HepG2 (cell line): ENCODE results near the gene RAD51. TPM values are rescaled to one million over a fixed set of nuclear protein-coding genes. Genes with fewer than 3 reads are reported as not detected.

Experiments used
- CEBPG ChIP-seq: IDR thresholded peaks from 2 replicates; pipeline ENCODE4 v1.6.1; 2016
- CHD4 ChIP-seq: fragments of 200-600 bp; sonication (generic); IDR thresholded peaks from 2 replicates; pipeline ENCODE4 v1.7.0; 2017; ENCODE audit warnings: mild to moderate bottlenecking, low read length, borderline replicate concordance
- CREB3 ChIP-seq: sonication (generic); formaldehyde crosslinking; IDR thresholded peaks from 2 replicates; pipeline ENCODE4 v1.5.0; 2020; ENCODE audit warnings: missing genetic modification reagents
- FOXC1 ChIP-seq: sonication (generic); formaldehyde crosslinking; IDR thresholded peaks from 2 replicates; pipeline ENCODE4 v1.8.0; 2022; ENCODE audit warnings: mild to moderate bottlenecking, missing genetic modification reagents, borderline replicate concordance
- FOXP1 ChIP-seq, 2 experiments: fragments of 450-650 bp in 1 of 2; IDR thresholded peaks; 2 replicates each; pipeline ENCODE4 v1.6.1; 2017 to 2018; ENCODE audit warnings: antibody characterized with exemption in 1 of 2
- HDAC1 ChIP-seq: sonication (generic); formaldehyde crosslinking; IDR thresholded peaks from 2 replicates; pipeline ENCODE4 v1.5.1; 2020; ENCODE audit warnings: mild to moderate bottlenecking, missing genetic modification reagents
- MATR3 ChIP-seq: sonication (generic); formaldehyde crosslinking; IDR thresholded peaks from 2 replicates; pipeline ENCODE4 v1.4.0; 2020; ENCODE audit warnings: missing genetic modification reagents
- NR2F1 ChIP-seq, 2 experiments: fragments of 450-650 bp in 1 of 2; formaldehyde crosslinking in 1 of 2; IDR thresholded peaks; 2 replicates each; pipeline versions ENCODE4 v1.5.0 to v1.6.1; 2016 to 2020; ENCODE audit warnings: mild to moderate bottlenecking in 1 of 2, missing compliant biosample characterization in 1 of 2, missing genetic modification reagents in 1 of 2, moderate library complexity in 1 of 2
- REXO4 ChIP-seq: sonication (generic); formaldehyde crosslinking; IDR thresholded peaks from 2 replicates; pipeline ENCODE4 v1.8.0; 2022; ENCODE audit warnings: missing genetic modification reagents, mild to moderate bottlenecking, borderline replicate concordance
- RFXANK ChIP-seq: IDR thresholded peaks from 2 replicates; pipeline ENCODE4 v1.6.1; 2016
- SPEN ChIP-seq: sonication (generic); formaldehyde crosslinking; IDR thresholded peaks from 2 replicates; pipeline ENCODE4 v1.5.1; 2020; ENCODE audit warnings: low read depth, mild to moderate bottlenecking, missing genetic modification reagents
- TFDP2 ChIP-seq: sonication (generic); formaldehyde crosslinking; IDR thresholded peaks from 2 replicates; pipeline ENCODE4 v1.4.0; 2020; ENCODE audit warnings: missing genetic modification reagents
- ZBTB8A ChIP-seq: sonication (generic); formaldehyde crosslinking; IDR thresholded peaks from 2 replicates; pipeline ENCODE4 v1.4.0; 2020; ENCODE audit warnings: mild to moderate bottlenecking, low read depth, missing genetic modification reagents, borderline replicate concordance
- ZFP36L1 ChIP-seq: sonication (generic); formaldehyde crosslinking; IDR thresholded peaks from 2 replicates; pipeline ENCODE4 v1.8.0; 2022; ENCODE audit warnings: mild to moderate bottlenecking, missing genetic modification reagents, moderate library complexity
- ZNF20 ChIP-seq: sonication (generic); formaldehyde crosslinking; IDR thresholded peaks from 2 replicates; pipeline ENCODE4 v1.4.0; 2020; ENCODE audit warnings: mild to moderate bottlenecking, moderate library complexity, missing genetic modification reagents
- ZNF337 ChIP-seq: sonication (generic); formaldehyde crosslinking; IDR thresholded peaks from 2 replicates; pipeline ENCODE4 v1.5.1; 2020; ENCODE audit warnings: missing genetic modification reagents, low read depth, mild to moderate bottlenecking, borderline replicate concordance
- ZNF33B ChIP-seq: sonication (generic); formaldehyde crosslinking; IDR thresholded peaks from 2 replicates; pipeline ENCODE4 v1.5.1; 2020; ENCODE audit warnings: mild to moderate bottlenecking, missing genetic modification reagents
- ZNF552 ChIP-seq: sonication (generic); formaldehyde crosslinking; IDR thresholded peaks from 2 replicates; pipeline ENCODE4 v1.9.0; 2022; ENCODE audit warnings: missing genetic modification reagents, mild to moderate bottlenecking, borderline replicate concordance
- ZNF598 ChIP-seq: sonication (generic); formaldehyde crosslinking; IDR thresholded peaks from 2 replicates; pipeline ENCODE4 v1.5.1; 2020; ENCODE audit warnings: mild to moderate bottlenecking, missing genetic modification reagents, borderline replicate concordance
- ZNF780A ChIP-seq: sonication (generic); formaldehyde crosslinking; IDR thresholded peaks from 2 replicates; pipeline ENCODE4 v1.8.0; 2022; ENCODE audit warnings: mild to moderate bottlenecking, missing genetic modification reagents, moderate library complexity
- ZNF879 ChIP-seq: sonication (generic); formaldehyde crosslinking; IDR thresholded peaks from 2 replicates; pipeline ENCODE4 v1.8.1; 2023; ENCODE audit warnings: missing genetic modification reagents
- polyA plus RNA-seq, 8 experiments: library from polyadenylated mRNA; depleted of rRNA in 3 of 8; stranded (reverse) in 7 of 8; unstranded in 1 of 8; fragments of >200 nt; fragmentation: Illumina TruSeq in 4 of 8; extraction: Trizol in 4 of 8; gene quantifications; 2 replicates each; pipeline versions ENCODE4 v1.2.1 to v1.2.3, GENCODE V29; 2011 to 2016; ENCODE audit warnings: low read depth in 4 of 8, missing spikeins in 1 of 8, mixed read lengths in 1 of 8; ENCODE audit not compliant: insufficient read depth in 1 of 8
- total RNA-seq, 5 experiments: library from RNA; depleted of rRNA; stranded (reverse); fragments of >200 nt; fragmentation: Illumina TruSeq; extraction: Trizol; gene quantifications; 2 replicates each; pipeline ENCODE4 v1.2.3, GENCODE V29; 2016; ENCODE audit warnings: low read depth in 1 of 5
- TF ChIP-seq, protein P1 (sequence below): sonication (generic); formaldehyde crosslinking; conservative IDR thresholded peaks from 2 replicates; pipeline ENCODE4 v1.4.0; 2020; ENCODE audit warnings: missing genetic modification reagents
- TF ChIP-seq, protein P2 (sequence below): IDR thresholded peaks from 2 replicates; pipeline ENCODE4 v1.6.1; 2016; ENCODE audit warnings: low read depth, borderline replicate concordance
- TF ChIP-seq, protein P3 (sequence below): IDR thresholded peaks from 2 replicates; pipeline ENCODE4 v1.6.1; 2018; ENCODE audit warnings: missing genetic modification reagents, mild to moderate bottlenecking, missing compliant biosample characterization

Gene RAD51
- total and polyA plus RNA-seq, 2 of the 13 experiments (the other 11 are each of a cell fraction or from before 2014, with no cell fraction given) = 8.5 to 12.8 TPM

DNA sequence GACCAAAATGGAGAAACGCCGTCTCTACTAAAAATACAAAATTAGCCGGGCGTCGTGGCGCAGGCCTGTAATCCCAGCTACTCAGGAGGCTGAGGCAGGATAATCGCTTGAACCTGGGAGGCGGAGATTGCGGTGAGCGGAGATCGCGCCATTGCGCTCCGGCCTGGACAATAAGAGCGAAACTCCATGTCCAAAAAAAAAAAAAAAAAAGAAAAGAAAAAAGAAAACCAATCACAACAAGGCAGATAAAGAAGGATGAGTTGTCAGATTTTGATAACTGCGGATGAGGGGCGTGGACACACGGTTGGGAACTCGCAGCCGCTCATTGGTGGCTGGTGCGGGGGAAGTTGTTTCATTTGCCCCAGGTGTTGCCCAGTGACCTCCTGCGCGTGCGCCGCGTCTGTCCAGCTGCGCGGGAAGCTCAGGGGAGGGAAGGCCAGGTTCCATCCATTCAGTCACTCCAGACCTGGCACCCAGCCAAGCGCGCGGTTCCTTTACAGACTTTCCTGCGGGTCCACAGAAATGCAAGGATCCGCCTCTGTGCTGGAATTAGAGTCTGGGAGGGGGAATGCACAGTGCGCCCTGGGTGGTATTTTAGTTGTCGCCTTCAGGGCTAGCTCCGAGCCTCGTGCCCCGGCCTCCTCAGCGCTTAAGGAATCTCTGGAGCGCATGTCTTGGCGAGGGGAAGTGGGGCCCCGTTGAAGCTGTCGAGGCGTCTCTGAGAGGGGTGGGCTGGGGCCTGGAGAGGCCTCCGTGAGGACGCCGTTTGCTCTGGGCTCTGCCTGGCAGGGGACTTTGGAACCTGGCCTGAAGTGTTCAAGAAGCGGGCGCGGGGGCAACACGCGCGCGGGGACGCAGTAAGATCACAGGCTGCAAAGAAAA is 68.2 kb downstream of the RAD51 start (continued):
- TF ChIP-seq, protein P1, sequence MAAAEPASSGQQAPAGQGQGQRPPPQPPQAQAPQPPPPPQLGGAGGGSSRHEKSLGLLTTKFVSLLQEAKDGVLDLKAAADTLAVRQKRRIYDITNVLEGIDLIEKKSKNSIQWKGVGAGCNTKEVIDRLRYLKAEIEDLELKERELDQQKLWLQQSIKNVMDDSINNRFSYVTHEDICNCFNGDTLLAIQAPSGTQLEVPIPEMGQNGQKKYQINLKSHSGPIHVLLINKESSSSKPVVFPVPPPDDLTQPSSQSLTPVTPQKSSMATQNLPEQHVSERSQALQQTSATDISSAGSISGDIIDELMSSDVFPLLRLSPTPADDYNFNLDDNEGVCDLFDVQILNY (CRISPR knock-in tag) = peak; percentile 93
- TF ChIP-seq ZNF337 (CRISPR knock-in tag) (peak; percentile 69; the same call in 1 of the 2 replicates), ZNF20 (no peak), TFDP2 (CRISPR knock-in tag) (peak; percentile 98), NR2F1 (CRISPR knock-in tag; IDR thresholded peaks at IDR 0.05) (0 out of 4 replicates have a peak, but pooled peaks of 1 of the 2 experiments have one; percentile 10), FOXC1 (CRISPR knock-in tag) (0 out of 2 replicates have a peak, but pooled peaks have one; percentile 81), ZNF33B (CRISPR knock-in tag) (no peak), ZNF552 (0 out of 2 replicates have a peak, but pooled peaks have one; percentile 83), ZFP36L1 (CRISPR knock-in tag) (peak; percentile 71; the same call in 1 of the 2 replicates), CEBPG (no peak), REXO4 (CRISPR knock-in tag) (0 out of 2 replicates have a peak, but pooled peaks have one; percentile 79), MATR3 (CRISPR knock-in tag) (no peak), ZNF780A (CRISPR knock-in tag) (0 out of 2 replicates have a peak, but pooled peaks have one; percentile 6), RFXANK (CRISPR knock-in tag) (no peak), ZBTB8A (0 out of 2 replicates have a peak, but pooled peaks have one; percentile 26), SPEN (peak; percentile 86), HDAC1 (CRISPR knock-in tag) (peak; percentile 8), ZNF879 (CRISPR knock-in tag) (no peak), ZNF598 (CRISPR knock-in tag) (peak; percentile 63; the same call in 1 of the 2 replicates), CHD4 (0 out of 2 replicates have a peak, but pooled peaks have one; percentile 59), FOXP1 (IDR thresholded peaks at IDR 0.05) (no peak), FOXP1 (CRISPR knock-in tag; IDR thresholded peaks at IDR 0.05) (0 out of 2 replicates have a peak, but pooled peaks have one; percentile 6), CREB3 (CRISPR knock-in tag) (peak; percentile 41; the same call in 1 of the 2 replicates)
- TF ChIP-seq, protein P2, sequence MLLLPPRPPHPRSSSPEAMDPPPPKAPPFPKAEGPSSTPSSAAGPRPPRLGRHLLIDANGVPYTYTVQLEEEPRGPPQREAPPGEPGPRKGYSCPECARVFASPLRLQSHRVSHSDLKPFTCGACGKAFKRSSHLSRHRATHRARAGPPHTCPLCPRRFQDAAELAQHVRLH (CRISPR knock-in tag) = peak; percentile 50; the same call in 1 of the 2 replicates
- TF ChIP-seq, protein P3, sequence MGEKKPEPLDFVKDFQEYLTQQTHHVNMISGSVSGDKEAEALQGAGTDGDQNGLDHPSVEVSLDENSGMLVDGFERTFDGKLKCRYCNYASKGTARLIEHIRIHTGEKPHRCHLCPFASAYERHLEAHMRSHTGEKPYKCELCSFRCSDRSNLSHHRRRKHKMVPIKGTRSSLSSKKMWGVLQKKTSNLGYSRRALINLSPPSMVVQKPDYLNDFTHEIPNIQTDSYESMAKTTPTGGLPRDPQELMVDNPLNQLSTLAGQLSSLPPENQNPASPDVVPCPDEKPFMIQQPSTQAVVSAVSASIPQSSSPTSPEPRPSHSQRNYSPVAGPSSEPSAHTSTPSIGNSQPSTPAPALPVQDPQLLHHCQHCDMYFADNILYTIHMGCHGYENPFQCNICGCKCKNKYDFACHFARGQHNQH (CRISPR knock-in tag) = peak; percentile 37
